ENCODE data around the gene TRIB2. TPM values are rescaled to one million over a fixed set of nuclear protein-coding genes. Genes with fewer than 3 reads are reported as not detected.

TRIB2 gene
- total and polyA plus RNA-seq, 9 of the 15 experiments (the other 6 are each of a cell fraction or from before 2014, with no cell fraction given) = 9.0 to 39.0 (median 26.3) TPM

DNA sequence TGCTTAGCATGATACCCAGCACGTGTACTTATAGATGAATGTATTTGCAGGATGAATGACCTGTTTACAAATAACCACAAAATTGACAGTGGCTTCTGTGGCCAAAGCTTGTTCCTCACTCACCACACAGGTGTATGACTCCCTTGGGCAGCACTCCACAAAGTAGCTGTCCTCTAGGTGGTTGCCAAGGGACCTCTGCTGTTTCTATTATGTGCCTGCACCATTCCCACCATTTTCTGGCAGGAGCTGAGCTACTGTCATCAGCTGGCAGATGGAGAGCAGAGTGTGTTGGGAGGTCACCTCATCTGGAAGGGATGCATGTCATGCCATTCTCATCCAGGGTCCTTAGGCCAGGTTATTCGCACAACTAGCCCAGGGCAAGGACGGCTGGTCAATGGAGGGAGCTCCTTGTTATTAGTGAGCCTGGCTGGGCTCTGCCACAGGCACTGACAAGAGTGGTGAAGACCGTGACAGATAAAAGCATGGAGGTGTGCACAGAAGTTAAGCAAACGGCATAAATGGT is 37.1 kb upstream of the TRIB2 start:
- no peaks in the 10 kb centered on the region for H3K9me1 ChIP-seq (ENCODE audit: control insufficient read depth, insufficient read depth, low read length)
- H3K4me2 ChIP-seq (ENCODE audit: insufficient read depth, low read length) = no peak overlapping the region
- no peaks in the 10 kb centered on the region for H3K79me2 ChIP-seq (ENCODE audit: control insufficient read depth, insufficient read depth, low read length)
- no peak overlapping the region for H3K4me3 ChIP-seq
- no peak for FAIRE-seq
- no TSS peak for BruUV-seq (replicated peaks)
- peaks cover 3% of the 10 kb centered on the region; the same call in 1 of the 2 replicates for H3K9me3 ChIP-seq (replicated peaks; ENCODE audit: control insufficient read depth, insufficient read depth, low read depth, low read length)
- H3K36me3 ChIP-seq (ENCODE audit: control insufficient read depth, insufficient read depth, low read length) = no peaks in the 10 kb centered on the region
- H3K4me1 ChIP-seq (replicated peaks in 1 of 2; ENCODE audit: control insufficient read depth in 2 of 2, insufficient read depth in 2 of 2, low read length in 2 of 2) = peaks cover 10 to 13% of the 10 kb centered on the region in 2 experiments
- in situ Hi-C loops (cut with MboI) = no loop called here
- TF ChIP-seq NFE2L1 (tag; IDR thresholded peaks at IDR 0.05; ENCODE audit: borderline replicate concordance, low read depth) = no peak
- no peak for TF ChIP-seq POLR2A (conservative IDR thresholded peaks at IDR 0.05)
- TF ChIP-seq, protein P1, sequence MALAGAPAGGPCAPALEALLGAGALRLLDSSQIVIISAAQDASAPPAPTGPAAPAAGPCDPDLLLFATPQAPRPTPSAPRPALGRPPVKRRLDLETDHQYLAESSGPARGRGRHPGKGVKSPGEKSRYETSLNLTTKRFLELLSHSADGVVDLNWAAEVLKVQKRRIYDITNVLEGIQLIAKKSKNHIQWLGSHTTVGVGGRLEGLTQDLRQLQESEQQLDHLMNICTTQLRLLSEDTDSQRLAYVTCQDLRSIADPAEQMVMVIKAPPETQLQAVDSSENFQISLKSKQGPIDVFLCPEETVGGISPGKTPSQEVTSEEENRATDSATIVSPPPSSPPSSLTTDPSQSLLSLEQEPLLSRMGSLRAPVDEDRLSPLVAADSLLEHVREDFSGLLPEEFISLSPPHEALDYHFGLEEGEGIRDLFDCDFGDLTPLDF (CRISPR knock-in tag; IDR thresholded peaks at IDR 0.05) = no peak
- no peak for TF ChIP-seq RAD51 (IDR thresholded peaks at IDR 0.05; ENCODE audit: borderline replicate concordance, low read depth)
- no peak for TF ChIP-seq BMI1 (IDR thresholded peaks at IDR 0.05; ENCODE audit: low read length)
- no peak for TF ChIP-seq NEUROD1 (IDR thresholded peaks at IDR 0.05; ENCODE audit: borderline replicate concordance, low read depth, low read length, partially characterized antibody)
- no peak overlapping the region for H2AFZ ChIP-seq (ENCODE audit: low read depth, low read length)
- DNase-seq (ENCODE audit: extremely low read depth in 1 of 4, low spot score in 3 of 4) = no peak
- H3K27me3 ChIP-seq (ENCODE audit: control insufficient read depth in 2 of 2, insufficient read depth in 2 of 2, low read length in 2 of 2) = peaks cover 3 to 5% of the 10 kb centered on the region in 2 experiments; a peak in 1 of 5 replicates
- ChIA-PET POLR2A (no interaction called here), CTCF (ENCODE audit: low intra/inter-chr PET ratio) (no interaction called here)
- intact Hi-C loops (cut with micrococcal nuclease) = loop anchor here (5.0 kb wide), 1 partner anchor 38 kb away; the partner anchor contains the start of gene TRIB2
- H3K27ac ChIP-seq (ENCODE audit: extremely low read depth, low read depth, low read length) = no peak overlapping the region
- H4K20me1 ChIP-seq (replicated peaks; ENCODE audit: control insufficient read depth, insufficient read depth, low read length) = no peaks in the 10 kb centered on the region
- ATAC-seq = no peak
- WGBS (ENCODE audit: insufficient coverage, low coverage, missing lambda C conversion rate) = 32% methylated on average over 5 of the region's 5 CpGs
- H3K9ac ChIP-seq (ENCODE audit: insufficient read depth in 1 of 2, low read depth in 2 of 2, low read length in 2 of 2) = no peak overlapping the region
